BJ (cell line): ENCODE results near the gene EIF1AD. TPM values are rescaled to one million over a fixed set of nuclear protein-coding genes. Genes with fewer than 3 reads are reported as not detected.

Experiments used
- CTCF ChIA-PET: fragments of 350-600 bp; formaldehyde crosslinking; extraction: SDS; loops from one replicate; lab custom pipeline; 2021; ENCODE audit warnings: antibody characterized with exemption, inconsistent platforms; lab: Yijun Ruan, JAX
- POLR2A ChIA-PET: fragments of 300-600 bp; sonication (Branson Sonifier 250); formaldehyde crosslinking; extraction: SDS; loops from one replicate; lab custom pipeline; 2021; ENCODE audit warnings: antibody characterized with exemption; lab: Charles Lee
- DNase-seq: peaks from one replicate; pipeline ENCODE4 v3.0.0-alpha.2; 2011; ENCODE audit warnings: low read depth
- H3K27me3 ChIP-seq: 2 replicates; pipeline ENCODE4 v1.6.0; 2011; ENCODE audit warnings: low read length; ENCODE audit not compliant: control insufficient read depth, insufficient read depth
- H3K36me3 ChIP-seq: 2 replicates; pipeline ENCODE4 v1.5.1; 2011; ENCODE audit warnings: low read length; ENCODE audit not compliant: control insufficient read depth, insufficient read depth
- H3K4me3 ChIP-seq: 2 replicates; pipeline ENCODE4 v1.5.1; 2011; ENCODE audit warnings: low read depth, mild to moderate bottlenecking, control low read depth, low read length
- polyA plus RNA-seq: library from polyadenylated mRNA; depleted of rRNA; stranded (reverse); fragments of >200 nt; gene quantifications from 2 replicates; pipeline ENCODE4 v1.2.3, GENCODE V29; 2011
- TF ChIP-seq, protein P1 (sequence below): IDR thresholded peaks from 2 replicates; pipeline ENCODE4 v1.5.1; 2011; ENCODE audit warnings: low read depth, mild to moderate bottlenecking, control low read depth, inconsistent platforms, low read length, moderate library complexity; ENCODE audit not compliant: insufficient read depth

The EIF1AD gene
- polyA plus RNA-seq, 1 experiment: 27.7 TPM

DNA sequence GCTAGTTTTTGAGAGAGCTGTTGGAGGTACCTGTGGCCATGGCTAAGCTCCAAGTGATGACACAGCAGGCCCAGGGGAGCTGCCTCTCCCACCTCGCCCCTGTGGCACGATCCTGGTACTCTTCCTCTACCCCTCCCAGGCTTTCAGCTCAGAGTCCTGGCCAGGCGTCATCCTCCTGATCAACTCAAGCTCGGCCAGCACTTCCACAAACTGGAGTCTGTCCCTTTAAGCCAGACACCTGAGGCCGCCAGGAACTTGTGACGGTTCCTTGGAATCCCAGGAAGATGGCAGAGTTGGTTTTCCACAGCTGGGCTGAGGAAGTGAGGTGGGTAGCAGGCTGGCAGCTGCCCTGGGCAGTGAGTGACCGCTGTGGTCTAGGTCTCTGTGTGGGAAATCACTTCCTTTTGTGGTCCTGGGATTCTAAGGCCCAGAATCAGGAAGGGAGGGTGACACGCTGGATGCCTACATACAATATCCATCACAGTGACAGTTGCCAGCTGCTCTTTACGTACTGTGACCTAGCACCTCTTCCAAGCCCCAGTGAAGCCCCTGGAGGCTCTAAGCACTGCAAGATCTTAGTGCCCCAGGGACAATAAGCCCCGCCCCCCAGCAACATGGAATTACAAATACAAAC is 6.6 kb upstream of the EIF1AD start:
- peaks cover 12% of the 10 kb centered on the region for H3K36me3 ChIP-seq
- ChIA-PET POLR2A (interaction anchor here (1.1 kb wide), 1 partner anchor 12 kb away, joined by 18 read pairs; no protein-coding TSS in a partner anchor), CTCF (interaction anchor here (1.5 to 7.7 kb wide), 3 partner anchors 14 to 37 kb away, joined by 3 to 48 read pairs (median 6); no protein-coding TSS in a partner anchor)
- TF ChIP-seq, protein P1, sequence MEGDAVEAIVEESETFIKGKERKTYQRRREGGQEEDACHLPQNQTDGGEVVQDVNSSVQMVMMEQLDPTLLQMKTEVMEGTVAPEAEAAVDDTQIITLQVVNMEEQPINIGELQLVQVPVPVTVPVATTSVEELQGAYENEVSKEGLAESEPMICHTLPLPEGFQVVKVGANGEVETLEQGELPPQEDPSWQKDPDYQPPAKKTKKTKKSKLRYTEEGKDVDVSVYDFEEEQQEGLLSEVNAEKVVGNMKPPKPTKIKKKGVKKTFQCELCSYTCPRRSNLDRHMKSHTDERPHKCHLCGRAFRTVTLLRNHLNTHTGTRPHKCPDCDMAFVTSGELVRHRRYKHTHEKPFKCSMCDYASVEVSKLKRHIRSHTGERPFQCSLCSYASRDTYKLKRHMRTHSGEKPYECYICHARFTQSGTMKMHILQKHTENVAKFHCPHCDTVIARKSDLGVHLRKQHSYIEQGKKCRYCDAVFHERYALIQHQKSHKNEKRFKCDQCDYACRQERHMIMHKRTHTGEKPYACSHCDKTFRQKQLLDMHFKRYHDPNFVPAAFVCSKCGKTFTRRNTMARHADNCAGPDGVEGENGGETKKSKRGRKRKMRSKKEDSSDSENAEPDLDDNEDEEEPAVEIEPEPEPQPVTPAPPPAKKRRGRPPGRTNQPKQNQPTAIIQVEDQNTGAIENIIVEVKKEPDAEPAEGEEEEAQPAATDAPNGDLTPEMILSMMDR: no peak
- no peak for DNase-seq
- H3K4me3 ChIP-seq: no peak overlapping the region
- H3K27me3 ChIP-seq: no peaks in the 10 kb centered on the region

DNA sequence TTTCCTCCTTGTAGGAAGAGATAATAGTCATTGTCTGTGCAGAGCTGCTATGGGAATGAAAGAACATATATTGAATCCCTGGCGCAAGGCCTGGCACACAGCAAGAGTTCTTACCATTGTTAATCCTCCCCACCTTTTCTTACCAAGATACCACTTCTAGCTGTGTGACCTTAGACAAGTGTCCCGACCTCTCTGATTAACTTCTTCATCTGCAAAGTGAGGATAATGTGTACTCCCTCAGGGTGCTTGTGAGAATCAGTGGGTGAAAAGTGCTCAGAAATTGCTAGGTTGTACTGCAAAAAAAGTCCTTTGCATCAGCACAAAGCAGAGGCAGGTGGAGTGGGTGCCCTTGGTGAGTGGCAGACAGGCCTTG is 6.1 kb upstream of the EIF1AD start:
- DNase-seq: no peak
- ChIA-PET POLR2A (interaction anchor here (1.1 kb wide), 1 partner anchor 13 kb away, joined by 18 read pairs; no protein-coding TSS in a partner anchor), CTCF (interaction anchor here (0.8 to 7.7 kb wide), 3 partner anchors 15 to 297 kb away, joined by 4 to 48 read pairs (median 6); no protein-coding TSS in a partner anchor)
- Histone ChIP-seq H3K27me3 (no peaks in the 10 kb centered on the region), H3K4me3 (no peak overlapping the region), H3K36me3 (peaks cover 14% of the 10 kb centered on the region)
- TF ChIP-seq, protein P1: no peak

DNA sequence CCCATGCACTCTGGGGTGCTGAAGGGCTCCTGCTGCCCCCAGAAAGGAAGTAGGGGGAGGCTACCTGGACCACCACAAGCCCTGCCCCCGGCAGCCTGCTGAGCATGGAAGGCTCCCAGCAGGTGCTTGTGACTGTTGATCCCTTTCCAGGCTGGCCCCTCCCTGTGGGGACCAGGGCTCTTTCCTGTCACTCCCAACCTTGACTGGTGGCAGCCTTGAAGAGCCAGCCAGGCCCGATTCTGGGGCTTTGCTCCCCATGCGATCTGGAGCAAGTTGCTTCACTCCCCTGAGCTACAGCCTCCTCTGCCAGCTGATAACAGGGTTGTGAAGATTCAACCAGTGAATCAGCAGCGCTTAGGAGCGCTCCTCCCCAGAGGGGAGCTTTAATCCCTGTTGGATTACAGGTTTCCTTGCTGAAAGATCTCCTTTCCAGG is 5.3 kb upstream of the EIF1AD start:
- Histone ChIP-seq H3K4me3 (no peak overlapping the region), H3K27me3 (no peaks in the 10 kb centered on the region), H3K36me3 (peaks cover 14% of the 10 kb centered on the region)
- CTCF ChIA-PET: interaction anchor here (0.8 to 7.7 kb wide), 3 partner anchors 16 to 296 kb away, joined by 3 to 48 read pairs (median 4); no protein-coding TSS in a partner anchor
- POLR2A ChIA-PET: no interaction called here
- no peak for DNase-seq
- TF ChIP-seq, protein P1: no peak

DNA sequence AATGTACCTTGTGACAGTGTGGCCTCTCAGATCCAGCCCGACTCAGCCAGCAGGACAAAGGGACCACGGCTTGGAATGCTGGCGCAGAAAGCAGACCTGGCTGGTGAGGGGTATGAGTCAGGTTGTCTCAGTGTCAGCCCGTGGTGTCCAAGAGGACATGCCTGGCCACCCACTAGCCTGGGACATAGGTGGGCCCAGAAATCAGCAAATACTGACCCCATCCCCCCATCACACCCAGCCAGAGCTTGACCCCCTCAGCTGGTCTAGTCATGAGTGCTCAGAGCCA is 4.9 kb upstream of the EIF1AD start:
- no peak for DNase-seq
- Histone ChIP-seq H3K36me3 (peaks cover 14% of the 10 kb centered on the region), H3K27me3 (no peaks in the 10 kb centered on the region), H3K4me3 (no peak overlapping the region)
- CTCF ChIA-PET: interaction anchor here (1.0 to 7.7 kb wide), 2 partner anchors 16 to 135 kb away, joined by 3 to 48 read pairs; no protein-coding TSS in a partner anchor
- TF ChIP-seq, protein P1: no peak
- POLR2A ChIA-PET: no interaction called here

DNA sequence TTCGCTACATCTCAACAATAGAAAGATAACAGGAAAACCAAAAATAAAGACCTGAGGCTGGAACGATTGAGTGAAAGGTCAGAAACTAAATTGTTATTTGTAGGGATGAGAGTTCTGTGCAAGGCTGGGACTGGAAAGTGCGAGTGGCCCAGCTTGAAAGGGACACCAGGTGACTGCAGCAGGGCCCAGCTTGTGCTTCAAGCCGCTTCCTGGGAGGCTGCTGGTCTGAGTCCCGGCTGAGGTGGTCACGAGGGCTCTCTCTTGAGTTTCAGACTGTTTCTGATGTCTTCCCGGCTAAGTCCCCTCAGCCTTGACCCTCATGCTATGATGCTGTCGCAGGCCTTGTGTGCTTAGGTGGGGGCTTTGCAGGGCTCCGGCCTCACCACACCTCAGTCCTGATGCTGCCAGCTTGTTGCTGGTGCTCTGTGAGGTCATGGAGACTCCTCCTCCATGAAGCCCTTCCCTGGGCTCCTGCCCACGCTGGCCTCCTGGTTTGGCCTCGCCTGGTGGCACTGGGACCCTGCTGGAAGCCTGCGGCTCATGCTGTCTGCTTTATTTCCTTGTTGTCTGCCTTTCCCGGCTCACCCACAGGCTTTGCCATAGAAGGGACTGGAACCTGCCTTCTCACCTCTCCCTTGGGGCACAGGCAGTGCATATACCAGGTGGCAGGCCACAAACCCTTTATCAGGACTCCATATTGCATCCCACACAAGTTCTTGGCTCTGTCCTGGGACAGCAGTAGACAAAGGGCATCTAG is 4.4 kb upstream of the EIF1AD start:
- no peak for DNase-seq
- TF ChIP-seq, protein P1: no peak
- H3K27me3 ChIP-seq: no peaks in the 10 kb centered on the region
- POLR2A ChIA-PET: no interaction called here
- no peak overlapping the region for H3K4me3 ChIP-seq
- H3K36me3 ChIP-seq: peaks cover 14% of the 10 kb centered on the region
- CTCF ChIA-PET: interaction anchor here (7.7 kb wide), 1 partner anchor 17 kb away, joined by 48 read pairs; no protein-coding TSS in a partner anchor
